ENCODE data around the gene AAMP.

AAMP gene

GRCh38 chr2:218280260-218280870 is 10.4 kb upstream of the AAMP start:
- Histone ChIP-seq H3K9ac (no peak overlapping the region), H3K27ac (no peak overlapping the region), H3K4me3 (ENCODE audit: low read depth, low read length) (no peak overlapping the region), H3K4me2 (ENCODE audit: low read length) (no peak overlapping the region), H3K9me3 (ENCODE audit: control insufficient read depth, low read length) (no peaks in the 10 kb centered on the region), H3K79me2 (peaks cover 18% of the 10 kb centered on the region), H3K4me1 (peaks cover 8% of the 10 kb centered on the region), H3K36me3 (ENCODE audit: control insufficient read depth, insufficient read depth, low read length) (no peaks in the 10 kb centered on the region), H2AFZ (no peak overlapping the region), H3K27me3 (ENCODE audit: control insufficient read depth, insufficient read depth, low read length) (no peaks in the 10 kb centered on the region)
- no peak for TF ChIP-seq CTCF (IDR thresholded peaks at IDR 0.05)

- H3K9me3 ChIP-seq (ENCODE audit: control insufficient read depth, low read length), result no peaks in the 10 kb centered on the region
- no peak overlapping the region for H3K27ac ChIP-seq
- no peak overlapping the region for H3K4me3 ChIP-seq (ENCODE audit: low read depth, low read length)
- no peaks in the 10 kb centered on the region for H3K36me3 ChIP-seq (ENCODE audit: control insufficient read depth, insufficient read depth, low read length)
- no peak for TF ChIP-seq CTCF (IDR thresholded peaks at IDR 0.05)
- H3K4me1 ChIP-seq, result no peaks in the 10 kb centered on the region
- H3K79me2 ChIP-seq, result peaks cover 5% of the 10 kb centered on the region
- H3K4me2 ChIP-seq (ENCODE audit: low read length), result no peak overlapping the region
- no peak overlapping the region for H3K9ac ChIP-seq
- H2AFZ ChIP-seq, result no peak overlapping the region
- H3K27me3 ChIP-seq (ENCODE audit: control insufficient read depth, insufficient read depth, low read length), result no peaks in the 10 kb centered on the region
Measured at GRCh38 chr2:218278531-218279360, 8.8 kb upstream of the AAMP start.

- Histone ChIP-seq H2AFZ (no peak overlapping the region), H3K27me3 (ENCODE audit: control insufficient read depth, insufficient read depth, low read length) (no peaks in the 10 kb centered on the region), H3K27ac (no peak overlapping the region), H3K36me3 (ENCODE audit: control insufficient read depth, insufficient read depth, low read length) (no peaks in the 10 kb centered on the region), H3K9ac (no peak overlapping the region), H3K9me3 (ENCODE audit: control insufficient read depth, low read length) (no peaks in the 10 kb centered on the region), H3K4me1 (peaks cover 2% of the 10 kb centered on the region), H3K79me2 (peaks cover 5% of the 10 kb centered on the region), H3K4me3 (ENCODE audit: low read depth, low read length) (no peak overlapping the region), H3K4me2 (ENCODE audit: low read length) (no peak overlapping the region)
- no peak for TF ChIP-seq CTCF (IDR thresholded peaks at IDR 0.05)
Measured at GRCh38 chr2:218277921-218278320, 8.0 kb upstream of the AAMP start.

GRCh38 chr2:218276986-218277755 is 7.2 kb upstream of the AAMP start:
- no peak overlapping the region for H3K4me3 ChIP-seq (ENCODE audit: low read depth, low read length)
- H3K4me1 ChIP-seq, result peaks cover 4% of the 10 kb centered on the region
- no peaks in the 10 kb centered on the region for H3K36me3 ChIP-seq (ENCODE audit: control insufficient read depth, insufficient read depth, low read length)
- no peak overlapping the region for H3K4me2 ChIP-seq (ENCODE audit: low read length)
- no peak for TF ChIP-seq CTCF (IDR thresholded peaks at IDR 0.05)
- no peaks in the 10 kb centered on the region for H3K9me3 ChIP-seq (ENCODE audit: control insufficient read depth, low read length)
- H3K27me3 ChIP-seq (ENCODE audit: control insufficient read depth, insufficient read depth, low read length), result no peaks in the 10 kb centered on the region
- H2AFZ ChIP-seq, result no peak overlapping the region
- H3K27ac ChIP-seq, result no peak overlapping the region
- no peak overlapping the region for H3K9ac ChIP-seq
- H3K79me2 ChIP-seq, result peaks cover 5% of the 10 kb centered on the region
